Uterus (tissue), 4 donors: ENCODE results near the gene ALAS1. TPM values are rescaled to one million over a fixed set of nuclear protein-coding genes. Genes with fewer than 3 reads are reported as not detected.

Source experiments
- DNase-seq, 2 donors: peaks; one replicate each; pipeline ENCODE4 v3.0.0-alpha.2; 2019 to 2020
- H3K27ac ChIP-seq, 2 donors: fragments of 200-600 bp; sonication (generic); 1 replicate in 1 of 2; 2 replicates in 1 of 2; pipeline ENCODE4 v1.5.1; 2016 to 2018
- H3K27me3 ChIP-seq, 2 donors: fragments of 200-600 bp; sonication (generic); one replicate each; pipeline ENCODE4 v1.5.1; 2018 to 2019; ENCODE audit warnings: control low read depth in 1 of 2
- H3K36me3 ChIP-seq, 2 donors: fragments of 200-600 bp; sonication (generic); one replicate each; pipeline ENCODE4 v1.5.1; 2019; ENCODE audit warnings: control low read depth in 1 of 2
- H3K4me1 ChIP-seq, 2 donors: fragments of 200-600 bp; sonication (generic); one replicate each; pipeline ENCODE4 v1.5.1; 2018 to 2019; ENCODE audit warnings: control low read depth in 1 of 2
- H3K4me3 ChIP-seq, 2 donors: fragments of 200-600 bp; sonication (generic); 1 replicate in 1 of 2; 2 replicates in 1 of 2; pipeline ENCODE4 v1.5.1; 2018 to 2019; ENCODE audit warnings: mild to moderate bottlenecking in 1 of 2
- H3K9me3 ChIP-seq, 2 donors: fragments of 200-600 bp; sonication (generic); one replicate each; pipeline ENCODE4 v1.5.1; 2019; ENCODE audit warnings: control low read depth in 1 of 2
- POLR2A ChIP-seq, 2 donors: fragments of 450-650 bp; IDR thresholded peaks; one replicate each; pipeline ENCODE4 v1.6.1; 2016; ENCODE audit warnings: antibody characterized with exemption in 2 of 2, mild to moderate bottlenecking in 1 of 2, moderate library complexity in 1 of 2
- intact Hi-C: fragments of 100-400 bp; cut with DNase I; formaldehyde crosslinking; loops from one replicate; pipeline ENCODE4 v1.15.1; 2023; ENCODE audit warnings: low total_unique reads
- total RNA-seq, 4 donors: library from RNA; depleted of rRNA in 3 of 4; stranded (reverse); fragments of >200 nt in 3 of 4; gene quantifications; one replicate each; pipeline versions ENCODE4 v1.1.0 to v1.2.4, GENCODE V29; 2014 to 2023
- TF ChIP-seq, protein P1 (sequence below), 4 experiments: fragments of 200-600 bp in 2 of 4; fragments of 450-650 bp in 2 of 4; sonication (generic) in 2 of 4; IDR thresholded peaks; one replicate each; pipeline ENCODE4 v1.5.1; 2016 to 2019; ENCODE audit warnings: antibody characterized with exemption in 4 of 4, mild to moderate bottlenecking in 2 of 4, moderate library complexity in 1 of 4
- donor health status: DM: yes; HTN: yes; CAD: no.

Gene ALAS1
- total RNA-seq, 4 donors from 2014 or later: 4.9 to 56.2 (median 36.2) TPM

DNA sequence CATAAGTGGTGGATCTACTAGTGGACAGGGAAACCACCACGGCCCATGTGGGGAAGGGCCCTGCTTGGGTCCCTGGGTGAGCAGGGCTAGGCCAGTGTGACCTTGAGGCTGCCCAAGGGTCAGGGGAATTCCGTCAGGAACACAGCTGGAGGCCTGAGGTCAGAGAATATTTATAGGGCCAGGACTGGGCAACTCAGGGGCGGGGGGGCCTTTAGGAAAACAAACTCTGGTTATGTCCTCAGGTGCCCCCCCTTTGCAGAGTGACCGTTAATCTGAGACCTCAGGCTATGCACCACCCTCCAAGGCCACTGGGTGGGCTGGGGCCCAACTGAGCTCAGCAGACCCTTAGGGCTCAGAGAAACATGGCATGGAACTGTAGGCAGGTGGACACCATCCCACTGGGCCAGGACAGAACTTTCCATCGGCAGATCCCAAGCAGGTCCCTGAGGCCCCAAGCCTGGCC is 38.5 kb downstream of the ALAS1 start:
- no peak for TF ChIP-seq POLR2A (IDR thresholded peaks at IDR 0.05)
- TF ChIP-seq, protein P1, sequence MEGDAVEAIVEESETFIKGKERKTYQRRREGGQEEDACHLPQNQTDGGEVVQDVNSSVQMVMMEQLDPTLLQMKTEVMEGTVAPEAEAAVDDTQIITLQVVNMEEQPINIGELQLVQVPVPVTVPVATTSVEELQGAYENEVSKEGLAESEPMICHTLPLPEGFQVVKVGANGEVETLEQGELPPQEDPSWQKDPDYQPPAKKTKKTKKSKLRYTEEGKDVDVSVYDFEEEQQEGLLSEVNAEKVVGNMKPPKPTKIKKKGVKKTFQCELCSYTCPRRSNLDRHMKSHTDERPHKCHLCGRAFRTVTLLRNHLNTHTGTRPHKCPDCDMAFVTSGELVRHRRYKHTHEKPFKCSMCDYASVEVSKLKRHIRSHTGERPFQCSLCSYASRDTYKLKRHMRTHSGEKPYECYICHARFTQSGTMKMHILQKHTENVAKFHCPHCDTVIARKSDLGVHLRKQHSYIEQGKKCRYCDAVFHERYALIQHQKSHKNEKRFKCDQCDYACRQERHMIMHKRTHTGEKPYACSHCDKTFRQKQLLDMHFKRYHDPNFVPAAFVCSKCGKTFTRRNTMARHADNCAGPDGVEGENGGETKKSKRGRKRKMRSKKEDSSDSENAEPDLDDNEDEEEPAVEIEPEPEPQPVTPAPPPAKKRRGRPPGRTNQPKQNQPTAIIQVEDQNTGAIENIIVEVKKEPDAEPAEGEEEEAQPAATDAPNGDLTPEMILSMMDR (IDR thresholded peaks at IDR 0.05): no peak
- peak overlapping the region; percentile 92 to 94 for H3K27ac ChIP-seq
- H3K4me3 ChIP-seq: no peak overlapping the region
- no peaks in the 10 kb centered on the region for H3K36me3 ChIP-seq
- H3K27me3 ChIP-seq: no peaks in the 10 kb centered on the region
- DNase-seq: peak in 1 of 2 donors; percentile 15
- intact Hi-C loops: no loop called here
- H3K4me1 ChIP-seq: peaks cover 11 to 18% of the 10 kb centered on the region in 2 donors
- no peaks in the 10 kb centered on the region for H3K9me3 ChIP-seq

- Histone ChIP-seq H3K4me1 (peaks cover 11 to 18% of the 10 kb centered on the region in 2 donors), H3K4me3 (no peak overlapping the region)
These were observed 39.2 kb downstream of the ALAS1 start for GRCh38 chr3:52237006-52237656.

DNA sequence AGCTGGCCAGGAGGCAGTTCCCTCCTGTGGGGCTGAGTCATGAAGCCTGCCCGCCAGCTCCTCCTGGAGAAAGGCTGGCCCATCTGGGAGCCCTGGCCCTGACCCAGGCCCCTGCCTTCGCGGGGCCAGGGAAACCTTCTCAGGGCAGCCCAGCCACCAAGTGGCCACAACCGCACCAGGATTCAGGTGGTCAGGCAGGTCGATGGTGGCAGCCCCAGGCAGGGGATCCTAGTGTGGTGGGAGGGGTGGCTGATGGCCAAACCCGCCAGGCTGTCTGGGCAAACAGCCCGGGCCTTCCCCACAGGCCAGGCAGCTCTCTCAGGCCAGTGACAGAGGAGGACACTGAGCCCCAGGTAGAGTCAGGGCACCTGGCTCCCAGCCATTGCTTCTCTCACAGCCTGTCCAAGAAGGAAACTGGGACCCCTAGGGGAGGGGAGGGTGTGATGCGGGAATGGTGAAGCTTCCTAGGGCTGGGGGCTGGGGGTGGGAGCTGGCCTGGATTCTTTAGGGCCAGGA is 39.8 kb downstream of the ALAS1 start:
- intact Hi-C loops: no loop called here
- Histone ChIP-seq H3K9me3 (no peaks in the 10 kb centered on the region), H3K27ac (peak overlapping the region; percentile 92 to 94), H3K27me3 (no peaks in the 10 kb centered on the region), H3K4me3 (peak overlapping the region; percentile 6 to 85), H3K4me1 (peaks cover 11 to 18% of the 10 kb centered on the region in 2 donors), H3K36me3 (no peaks in the 10 kb centered on the region)
- peak in 1 of 2 donors; percentile 22 for TF ChIP-seq POLR2A (IDR thresholded peaks at IDR 0.05)
- TF ChIP-seq, protein P1 (IDR thresholded peaks at IDR 0.05): peak in 1 of 4 experiments; percentile 15
- DNase-seq: peak; percentile 89 to 92

More at GRCh38 chr3:52237006-52237656, 39.2 kb downstream of the ALAS1 start:
- H3K9me3 ChIP-seq: no peaks in the 10 kb centered on the region
- H3K36me3 ChIP-seq: no peaks in the 10 kb centered on the region
- intact Hi-C loops: no loop called here
- peak overlapping the region; percentile 92 to 94 for H3K27ac ChIP-seq
- no peak for DNase-seq
- H3K27me3 ChIP-seq: no peaks in the 10 kb centered on the region
- no peak for TF ChIP-seq POLR2A (IDR thresholded peaks at IDR 0.05)
- TF ChIP-seq, protein P1 (IDR thresholded peaks at IDR 0.05): no peak

- intact Hi-C loops: no loop called here
- H3K4me1 ChIP-seq: peaks cover 11 to 18% of the 10 kb centered on the region in 2 donors
- DNase-seq: no peak
These were observed 40.3 kb downstream of the ALAS1 start for GRCh38 chr3:52238193-52238760.

More at GRCh38 chr3:52238193-52238760, 40.3 kb downstream of the ALAS1 start:
- H3K9me3 ChIP-seq: no peaks in the 10 kb centered on the region
- H3K27ac ChIP-seq: peak overlapping the region; percentile 92 to 94
- peak overlapping the region; percentile 85 to 99 for H3K4me3 ChIP-seq
- TF ChIP-seq, protein P1 (IDR thresholded peaks at IDR 0.05): no peak
- TF ChIP-seq POLR2A (IDR thresholded peaks at IDR 0.05): no peak
- H3K27me3 ChIP-seq: no peaks in the 10 kb centered on the region
- no peaks in the 10 kb centered on the region for H3K36me3 ChIP-seq
